Measurements from ENCODE around the gene USP36.

- TF ChIP-seq, protein P1, sequence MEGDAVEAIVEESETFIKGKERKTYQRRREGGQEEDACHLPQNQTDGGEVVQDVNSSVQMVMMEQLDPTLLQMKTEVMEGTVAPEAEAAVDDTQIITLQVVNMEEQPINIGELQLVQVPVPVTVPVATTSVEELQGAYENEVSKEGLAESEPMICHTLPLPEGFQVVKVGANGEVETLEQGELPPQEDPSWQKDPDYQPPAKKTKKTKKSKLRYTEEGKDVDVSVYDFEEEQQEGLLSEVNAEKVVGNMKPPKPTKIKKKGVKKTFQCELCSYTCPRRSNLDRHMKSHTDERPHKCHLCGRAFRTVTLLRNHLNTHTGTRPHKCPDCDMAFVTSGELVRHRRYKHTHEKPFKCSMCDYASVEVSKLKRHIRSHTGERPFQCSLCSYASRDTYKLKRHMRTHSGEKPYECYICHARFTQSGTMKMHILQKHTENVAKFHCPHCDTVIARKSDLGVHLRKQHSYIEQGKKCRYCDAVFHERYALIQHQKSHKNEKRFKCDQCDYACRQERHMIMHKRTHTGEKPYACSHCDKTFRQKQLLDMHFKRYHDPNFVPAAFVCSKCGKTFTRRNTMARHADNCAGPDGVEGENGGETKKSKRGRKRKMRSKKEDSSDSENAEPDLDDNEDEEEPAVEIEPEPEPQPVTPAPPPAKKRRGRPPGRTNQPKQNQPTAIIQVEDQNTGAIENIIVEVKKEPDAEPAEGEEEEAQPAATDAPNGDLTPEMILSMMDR (IDR thresholded peaks at IDR 0.05): no peak
- TF ChIP-seq POLR2A (IDR thresholded peaks at IDR 0.05): no peak
Observed at GRCh38 chr17:78797691-78798585, 42.7 kb downstream of the USP36 start.
